ENCODE data around the gene GRIN3B.
A peak's percentile ranks its signal among the peaks of the same experiment; 100 is the strongest.
"Not testable (repeated sequence)": the region's sequence is repeated elsewhere in the genome, so short reads cannot be mapped to it uniquely, and the experiment has no call there.

The GRIN3B gene

DNA sequence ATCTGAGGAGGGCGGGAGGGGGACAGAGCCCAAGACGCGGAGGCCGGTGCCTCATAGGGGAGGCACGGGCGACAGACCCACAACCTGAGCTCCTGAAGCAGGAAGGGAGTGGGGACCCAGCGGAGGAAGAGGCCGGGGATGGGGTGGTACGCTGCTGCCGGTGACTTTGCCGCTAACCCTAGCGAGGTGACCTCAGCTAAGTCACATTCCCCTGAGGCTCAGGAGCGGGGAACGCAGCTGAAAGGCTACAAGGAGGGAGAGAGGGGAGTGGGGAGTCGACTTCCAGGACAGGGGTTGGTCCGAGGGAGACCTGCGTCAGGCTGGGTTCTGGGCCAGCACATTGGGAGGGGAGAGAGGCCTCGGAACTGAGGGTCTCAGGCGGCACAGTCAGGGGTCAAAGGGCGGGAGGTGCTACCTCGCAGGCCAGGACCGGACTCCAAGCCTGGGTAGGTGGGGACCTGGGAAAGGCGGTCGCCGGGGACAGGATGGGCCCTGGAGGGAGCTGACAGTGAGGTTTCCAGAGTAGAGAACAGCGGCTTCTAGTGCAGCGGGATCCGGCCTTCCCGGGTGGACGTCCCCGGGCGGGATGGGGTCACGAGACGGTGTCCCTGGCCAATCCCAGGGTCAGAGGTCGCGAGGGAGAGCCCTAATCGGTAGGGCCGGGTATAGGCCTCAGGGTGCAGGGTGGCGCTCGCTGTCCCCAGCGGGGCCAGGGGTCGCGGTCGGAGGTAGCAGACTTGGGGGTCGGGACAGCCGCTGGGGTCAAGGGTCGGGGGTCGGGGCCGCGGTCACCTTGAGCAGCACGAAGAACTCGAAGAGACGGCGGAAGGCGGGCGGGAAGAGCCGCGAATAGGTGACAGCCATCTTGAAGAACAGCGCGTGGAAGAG, 20.0 kb downstream of the GRIN3B start:
- no peak for DNase-seq (ENCODE audit: low spot score)

- peak; percentile 98 for DNase-seq (ENCODE audit: low spot score)
Observed at GRCh38 chr19:1020868-1021425, 20.7 kb downstream of the GRIN3B start, which contains the start of gene TMEM259. Gene TMEM259 (minus strand): TSS chr19:1021123. CDS start chr19:1020996, 127 bp downstream.

- not testable (repeated sequence) for DNase-seq (ENCODE audit: low spot score)
Observed at GRCh38 chr19:1023883-1024188, 23.6 kb downstream of the GRIN3B start.

DNA sequence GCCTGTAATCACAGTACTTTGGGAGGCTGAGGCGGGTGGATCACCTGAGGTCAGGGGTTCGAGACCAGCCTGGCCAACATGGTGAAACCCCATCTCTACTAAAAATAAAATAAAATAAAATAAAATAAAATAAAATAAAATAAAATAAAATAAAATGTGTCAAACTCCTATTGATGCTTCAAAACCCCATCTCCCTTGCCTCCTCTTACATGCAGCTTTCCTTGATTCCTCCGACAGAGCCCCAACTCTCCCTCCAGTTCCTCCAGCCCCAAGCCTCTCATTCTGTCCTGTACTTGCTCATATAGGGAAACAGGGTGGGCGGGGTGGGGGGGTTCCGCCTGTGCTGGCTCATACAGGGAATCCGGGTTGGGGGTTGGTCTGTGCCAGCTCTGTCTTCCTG, 24.9 kb downstream of the GRIN3B start:
- not testable (repeated sequence) for DNase-seq (ENCODE audit: low spot score)

DNA sequence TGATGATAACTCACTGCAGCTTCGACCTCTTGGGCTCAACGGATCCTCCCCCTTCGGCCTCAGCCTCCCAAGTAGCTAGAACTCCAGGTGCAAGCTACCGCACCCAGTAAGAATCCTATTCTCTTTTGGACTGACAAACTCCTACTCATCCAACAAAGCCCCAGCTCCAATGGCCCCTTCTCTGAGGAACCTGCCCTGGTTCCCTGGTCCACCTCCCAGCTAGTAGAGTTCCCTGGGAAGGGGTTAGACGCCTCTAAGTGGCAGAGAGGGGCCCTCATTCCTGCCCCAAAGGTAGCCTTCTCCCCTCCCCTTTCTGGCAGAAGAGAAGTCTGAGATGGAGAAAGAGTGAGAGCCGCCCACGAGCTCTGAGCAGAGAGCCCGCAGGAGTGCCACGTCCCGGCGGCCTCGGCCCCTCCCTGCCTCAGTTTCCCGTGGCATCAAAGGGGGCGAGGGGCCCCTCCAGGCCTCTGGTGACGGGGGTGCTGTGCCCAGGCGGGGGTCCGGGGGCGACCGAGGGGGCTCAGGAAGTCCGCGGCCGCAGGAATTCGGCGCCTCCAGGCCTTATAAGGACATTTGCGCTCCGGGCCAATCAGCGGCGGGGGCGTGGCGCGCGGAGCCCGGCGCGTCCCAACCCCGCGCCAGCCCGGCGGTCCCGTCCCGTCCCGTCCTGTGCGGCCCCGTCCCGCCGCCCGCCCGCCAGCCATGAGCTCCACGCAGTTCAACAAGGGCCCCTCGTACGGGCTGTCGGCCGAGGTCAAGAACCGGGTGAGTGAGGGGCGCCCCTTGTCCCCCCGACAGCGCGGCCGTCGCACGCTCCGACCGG, 26.0 kb downstream of the GRIN3B start, which contains the start of gene CNN2:
TSS of gene CNN2 (plus strand) at position 649 of the 823 bp plus-strand sequence. CDS start at position 703, 54 bp downstream.
- peak; percentile 81 for DNase-seq (ENCODE audit: low spot score)

DNA sequence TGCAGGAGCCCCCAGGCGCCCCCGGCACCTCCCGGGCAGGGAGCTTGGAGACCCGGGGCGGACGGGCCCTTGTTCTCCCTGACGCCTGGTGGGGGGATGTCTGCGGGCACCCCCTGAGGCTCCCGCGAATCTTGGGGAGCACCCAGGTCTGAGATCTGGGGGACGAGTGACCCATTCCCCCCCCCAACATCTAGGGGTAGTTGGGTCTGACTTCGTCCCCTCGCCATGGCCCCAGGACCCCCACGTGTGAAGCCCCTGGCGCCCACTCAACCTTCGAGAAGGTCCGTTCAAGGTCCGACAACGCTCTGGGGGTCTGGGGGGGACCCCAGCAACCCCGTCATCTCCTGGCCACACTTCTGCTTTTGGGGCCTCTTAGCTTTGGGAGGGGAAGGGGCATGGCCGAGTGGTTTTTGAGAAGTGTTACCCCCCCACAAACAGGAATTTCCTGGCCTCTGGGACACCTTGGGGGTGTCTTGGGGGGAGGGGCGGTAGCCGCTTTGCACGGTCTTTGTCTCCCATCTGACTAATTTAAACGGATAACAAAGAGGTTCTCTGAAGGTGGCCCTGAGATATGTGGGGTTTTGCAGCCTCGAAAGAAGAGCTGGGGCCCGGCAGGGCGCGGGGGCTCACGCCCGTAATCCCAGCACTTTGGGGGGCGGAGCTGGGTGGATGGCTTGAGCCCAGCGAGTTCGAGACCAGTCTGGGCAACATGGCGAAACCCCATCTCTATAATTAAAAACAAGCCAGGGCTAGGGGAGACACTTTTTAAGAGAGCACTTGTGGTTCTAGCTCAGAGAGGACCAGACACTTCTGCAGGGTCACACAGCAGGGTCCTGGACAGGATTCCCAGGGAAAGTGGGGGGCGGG, 26.8 kb downstream of the GRIN3B start:
- no peak for DNase-seq (ENCODE audit: low spot score)

- peak; percentile 16 for DNase-seq (ENCODE audit: low spot score)
Observed at GRCh38 chr19:1027650-1028061, 27.4 kb downstream of the GRIN3B start.

DNA sequence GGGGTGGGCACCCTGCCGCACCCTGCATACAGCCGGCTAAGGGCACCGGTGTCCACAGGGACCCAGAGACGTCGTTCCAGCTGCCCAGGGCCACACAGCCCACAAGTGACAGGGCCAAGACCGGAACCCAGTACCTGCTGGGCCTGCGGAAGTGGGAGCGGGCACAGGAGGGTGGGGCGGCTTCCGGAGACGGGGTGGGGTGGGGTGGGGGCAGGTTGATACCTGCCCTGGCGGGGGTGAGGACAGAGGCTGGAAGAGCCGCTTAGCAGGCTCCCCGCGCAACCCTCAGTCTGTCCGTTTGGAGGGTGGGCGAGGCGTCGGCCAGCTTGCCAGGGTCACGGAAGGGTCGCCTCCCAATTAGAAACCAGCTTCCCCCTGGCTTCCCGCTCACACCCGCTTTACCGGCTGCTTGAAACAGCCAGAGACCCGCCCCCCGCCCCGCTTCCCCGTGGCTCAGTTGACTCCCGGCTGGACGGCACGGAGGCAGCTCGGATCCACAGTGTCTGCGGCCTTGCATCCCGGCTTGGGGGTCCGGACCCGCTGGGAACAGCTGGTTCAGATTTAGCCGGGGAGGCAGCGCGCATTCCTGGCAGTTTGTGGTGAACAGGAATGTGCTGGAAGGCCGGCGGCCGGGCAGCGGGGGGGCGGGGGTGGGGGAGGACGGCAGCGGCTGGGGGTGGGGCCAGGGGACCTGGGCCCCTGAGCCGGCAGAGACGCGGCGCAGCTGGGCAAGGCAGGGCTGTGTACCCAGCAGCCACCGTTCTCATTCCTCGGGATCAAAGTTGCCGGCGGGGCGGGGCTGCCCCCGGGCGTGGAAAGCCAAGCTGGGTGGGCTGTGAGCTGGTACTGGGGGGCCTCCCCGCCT, 28.1 kb downstream of the GRIN3B start:
- DNase-seq (ENCODE audit: low spot score) = peak; percentile 75

DNA sequence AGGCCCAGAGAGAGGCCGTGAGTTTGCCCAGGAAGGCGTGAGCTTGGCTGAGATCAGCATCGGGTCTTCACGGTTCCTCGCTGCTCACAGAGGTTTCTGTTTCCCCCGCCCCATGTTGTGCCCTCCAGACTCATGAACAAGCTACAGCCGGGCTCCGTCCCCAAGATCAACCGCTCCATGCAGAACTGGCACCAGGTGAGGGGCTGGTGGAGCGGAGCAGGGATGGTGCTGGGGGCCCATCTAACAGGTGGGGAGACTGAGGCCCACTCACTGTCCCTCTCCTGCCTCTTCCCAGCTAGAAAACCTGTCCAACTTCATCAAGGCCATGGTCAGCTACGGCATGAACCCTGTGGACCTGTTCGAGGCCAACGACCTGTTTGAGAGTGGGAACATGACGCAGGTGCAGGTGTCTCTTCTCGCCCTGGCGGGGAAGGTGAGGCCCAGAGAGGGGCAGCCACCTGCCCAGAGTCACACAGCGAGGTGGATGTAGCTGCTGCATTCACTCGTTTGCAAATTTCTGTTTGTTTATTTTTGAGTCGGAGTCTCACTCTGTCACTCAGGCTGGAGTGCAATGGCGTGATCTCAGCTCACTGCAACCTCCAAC, 32.1 kb downstream of the GRIN3B start:
- no peak for DNase-seq (ENCODE audit: low spot score)

DNA sequence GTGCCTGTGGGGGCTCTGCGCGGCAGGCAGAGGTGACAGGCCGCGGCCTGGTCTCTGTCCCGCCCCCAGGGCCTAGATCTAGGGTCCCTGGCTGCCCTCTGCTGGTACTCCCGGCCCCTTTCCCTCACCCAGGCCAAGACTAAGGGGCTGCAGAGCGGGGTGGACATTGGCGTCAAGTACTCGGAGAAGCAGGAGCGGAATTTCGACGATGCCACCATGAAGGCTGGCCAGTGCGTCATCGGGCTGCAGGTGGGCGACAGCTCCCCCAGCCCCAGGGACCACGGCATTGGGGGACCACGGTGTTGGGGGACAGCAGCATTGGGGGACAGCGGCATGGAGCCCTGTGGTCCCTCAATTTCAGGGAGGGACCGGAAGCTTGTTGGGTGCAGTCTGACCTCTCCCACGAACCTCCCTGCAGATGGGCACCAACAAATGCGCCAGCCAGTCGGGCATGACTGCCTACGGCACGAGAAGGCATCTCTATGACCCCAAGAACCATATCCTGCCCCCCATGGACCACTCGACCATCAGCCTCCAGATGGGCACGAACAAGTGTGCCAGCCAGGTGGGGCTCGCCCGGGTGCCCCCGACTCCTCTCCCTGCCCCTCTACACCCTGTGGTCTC, 35.9 kb downstream of the GRIN3B start:
- DNase-seq (ENCODE audit: low spot score) = no peak

GRCh38 chr19:1037621-1038064, 37.4 kb downstream of the GRIN3B start:
- no peak for DNase-seq (ENCODE audit: low spot score)

DNA sequence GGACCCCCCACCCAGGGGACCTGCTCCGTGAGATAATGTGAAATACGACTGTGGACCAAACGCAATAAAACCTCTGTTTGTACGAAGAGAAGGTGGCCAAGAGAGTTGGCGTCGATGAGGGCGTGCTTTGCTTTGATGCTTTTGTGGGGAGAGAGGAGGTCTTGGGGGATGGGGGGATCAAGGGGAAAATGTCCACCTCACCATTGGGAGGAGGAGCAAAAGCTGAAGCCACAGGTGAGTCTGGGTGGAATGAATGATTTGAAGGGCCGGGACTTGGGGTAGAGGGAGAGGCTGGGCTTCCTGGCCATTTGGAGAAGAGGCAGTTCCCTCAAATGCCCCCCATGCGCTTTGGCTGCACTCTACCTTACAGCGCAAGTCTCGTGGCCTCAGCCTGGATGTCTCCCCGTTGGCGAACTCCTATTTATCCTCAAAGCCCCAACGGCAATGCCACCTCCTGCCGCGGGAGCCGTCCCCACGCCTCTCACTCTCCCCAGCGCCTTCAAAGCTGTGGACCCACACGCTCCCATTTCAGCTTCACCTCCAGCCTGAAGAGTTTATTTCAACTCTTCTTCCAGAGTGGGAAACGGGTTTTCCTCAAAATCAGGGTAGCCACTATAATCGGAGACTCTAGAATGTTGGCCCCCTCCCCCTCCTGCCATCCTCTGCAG, 38.9 kb downstream of the GRIN3B start:
- no peak for DNase-seq (ENCODE audit: low spot score)

- peak; percentile 99 for DNase-seq (ENCODE audit: low spot score)
Observed at GRCh38 chr19:1039646-1040475, 39.6 kb downstream of the GRIN3B start, which contains the start of gene ABCA7. Gene ABCA7 (plus strand): TSS chr19:1040107. CDS start chr19:1041362, 1,255 bp downstream.

DNA sequence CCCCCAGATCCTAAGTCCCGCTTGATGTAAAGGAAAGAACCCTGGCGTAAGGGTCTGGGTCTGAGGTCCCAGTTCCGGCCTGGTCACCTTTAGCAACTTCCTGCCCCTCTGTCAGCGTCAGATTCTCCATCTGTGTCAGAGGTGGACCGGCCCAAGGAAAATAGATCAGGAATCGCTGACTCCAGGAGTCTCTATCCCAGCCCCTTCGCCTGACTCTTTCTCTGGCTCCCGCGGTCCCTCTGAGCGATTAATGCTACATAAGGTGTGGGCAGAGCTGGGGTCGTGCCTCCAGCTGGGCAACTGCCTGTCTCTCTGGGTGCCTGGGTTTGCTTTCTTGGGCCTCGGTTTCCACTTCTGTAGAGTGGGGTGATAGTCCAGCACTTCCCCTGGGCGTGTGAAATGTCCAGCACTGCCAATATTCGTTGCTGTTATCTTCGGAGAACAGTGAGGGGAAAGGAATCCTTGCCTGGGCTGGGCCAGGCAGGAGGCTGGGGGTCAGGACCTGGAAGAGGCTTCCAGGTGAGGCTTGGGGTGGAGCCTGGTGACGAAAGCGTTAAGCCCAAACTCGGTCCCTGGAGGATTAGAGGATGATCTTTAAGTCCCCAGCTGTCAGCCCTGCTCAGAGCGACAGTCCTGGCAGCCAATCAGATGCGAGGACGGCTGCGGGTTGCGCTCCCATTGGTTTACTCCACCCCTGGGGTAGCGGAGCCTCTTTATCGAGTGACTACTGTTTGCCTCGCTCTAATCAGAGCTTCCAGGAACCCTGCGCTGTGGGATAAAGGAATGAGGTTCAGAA, 40.5 kb downstream of the GRIN3B start:
- DNase-seq (ENCODE audit: low spot score) = peak; percentile 88

- no peak for DNase-seq (ENCODE audit: low spot score)
Observed at GRCh38 chr19:1041272-1041834, 41.1 kb downstream of the GRIN3B start.

- no peak for DNase-seq (ENCODE audit: low spot score)
Observed at GRCh38 chr19:1041835-1042685, 41.8 kb downstream of the GRIN3B start.

Data from LoVo (cell line).